HG03354 (cell line): ENCODE results near the gene MIGA2.
"Not testable (repeated sequence)": the region's sequence is repeated elsewhere in the genome, so short reads cannot be mapped to it uniquely, and the experiment has no call there.

Experiments
- ATAC-seq: cut with Tn5 transposase; IDR thresholded peaks from one replicate; pipeline ENCODE4 v1.9.1; 2021; ENCODE audit warnings: mild to moderate bottlenecking; ENCODE audit not compliant: unreplicated experiment, poor library complexity, severe bottlenecking

The MIGA2 gene

DNA sequence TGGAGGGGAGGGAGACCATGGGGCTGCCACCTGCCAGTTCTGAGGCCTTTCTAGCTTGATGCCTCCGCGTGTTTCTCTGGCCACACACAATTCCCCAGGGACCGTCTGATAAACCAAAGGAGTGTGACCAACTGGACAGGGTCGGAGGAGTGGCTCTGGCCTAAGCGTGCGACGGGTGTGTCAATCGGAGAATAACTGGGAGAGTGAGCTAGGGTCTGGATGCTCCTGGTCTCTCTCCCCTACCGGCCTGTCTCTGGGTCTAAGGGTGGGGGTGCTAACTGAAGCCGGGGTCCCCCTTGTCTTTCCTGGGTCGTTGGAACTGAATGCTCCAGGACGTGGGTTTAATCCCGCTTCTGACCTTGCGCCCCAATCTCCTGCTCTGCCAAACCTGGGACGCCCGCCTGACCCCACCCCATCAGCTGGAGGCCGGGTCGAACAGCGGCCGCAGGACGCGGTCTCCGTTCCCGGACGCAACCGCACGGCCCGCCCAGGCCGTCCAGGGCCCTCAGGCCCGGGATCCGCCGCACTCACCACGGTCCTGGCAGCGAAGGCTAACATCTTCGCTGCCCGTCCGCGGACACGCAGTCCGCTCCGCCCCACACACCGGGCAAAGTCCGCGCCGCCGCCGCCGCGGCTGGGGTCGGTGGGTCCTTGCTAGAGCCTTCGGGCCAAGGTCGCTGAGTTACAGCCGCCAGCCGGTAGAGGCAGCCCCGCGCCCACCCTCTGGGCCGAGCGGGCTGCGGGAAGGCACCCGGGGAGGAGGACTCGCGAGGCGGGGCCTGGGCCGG, 73.7 kb downstream of the MIGA2 start:
- peak; percentile 2 for ATAC-seq

- ATAC-seq = peak; percentile 85
Observed at GRCh38 chr9:129110740-129111527, 74.5 kb downstream of the MIGA2 start, which contains the start of the genes CRAT and PTPA. TSS of gene CRAT (minus strand) at chr9:129110793. CDS start at chr9:129110509, 284 bp downstream. TSS of gene PTPA (plus strand) at chr9:129111415. CDS start at chr9:129111601, 186 bp downstream.

DNA sequence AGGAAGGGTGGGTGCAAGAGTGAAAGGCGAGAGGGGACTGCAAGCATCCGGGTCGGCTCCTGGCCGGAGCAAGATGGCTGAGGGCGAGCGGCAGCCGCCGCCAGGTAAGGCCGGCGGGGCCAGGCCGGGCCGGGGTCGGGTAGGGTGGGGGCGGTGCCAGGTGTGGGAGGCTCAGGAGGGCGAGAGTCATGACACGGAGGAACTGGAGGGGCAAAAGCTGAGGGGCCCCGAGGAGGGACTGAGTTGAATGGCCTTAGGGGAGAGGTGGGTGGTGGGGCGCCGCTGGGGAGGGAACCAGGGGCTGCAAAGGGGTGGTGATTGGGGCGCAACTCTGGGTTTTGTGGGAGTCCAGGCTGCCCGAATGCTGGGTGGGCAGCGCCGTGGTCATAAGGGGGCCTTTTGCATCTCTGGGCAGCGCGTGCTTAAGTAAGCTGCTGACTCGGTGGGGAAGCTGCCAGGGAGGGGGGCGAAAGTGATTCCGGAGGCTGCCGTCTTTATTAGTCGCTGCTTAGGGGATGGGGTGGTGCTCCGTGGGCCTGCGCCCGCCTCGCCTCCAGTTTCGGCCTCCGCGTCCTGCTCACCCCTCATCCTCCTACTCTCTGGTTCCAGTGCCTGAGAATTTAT, 75.2 kb downstream of the MIGA2 start:
- peak; percentile 10 for ATAC-seq

DNA sequence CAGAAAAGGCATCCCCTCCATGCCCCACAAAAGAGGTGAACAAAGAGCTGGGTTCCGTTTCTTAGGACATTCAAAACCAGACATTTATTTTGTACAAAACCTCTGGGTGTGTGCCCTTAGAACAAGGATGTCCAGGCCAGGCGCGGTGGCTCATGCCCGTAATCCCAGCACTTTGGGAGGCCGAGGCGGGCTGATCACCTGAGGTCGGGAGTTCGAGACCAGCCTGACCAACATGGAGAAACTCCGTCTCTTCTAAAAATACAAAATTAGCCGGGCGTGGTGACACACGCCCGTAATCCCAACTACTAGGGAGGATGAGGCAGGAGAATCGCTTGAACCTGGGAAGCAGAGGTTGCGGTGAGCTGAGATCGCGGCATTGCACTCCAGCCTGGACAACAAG, 76.1 kb downstream of the MIGA2 start:
- ATAC-seq = not testable (repeated sequence)

DNA sequence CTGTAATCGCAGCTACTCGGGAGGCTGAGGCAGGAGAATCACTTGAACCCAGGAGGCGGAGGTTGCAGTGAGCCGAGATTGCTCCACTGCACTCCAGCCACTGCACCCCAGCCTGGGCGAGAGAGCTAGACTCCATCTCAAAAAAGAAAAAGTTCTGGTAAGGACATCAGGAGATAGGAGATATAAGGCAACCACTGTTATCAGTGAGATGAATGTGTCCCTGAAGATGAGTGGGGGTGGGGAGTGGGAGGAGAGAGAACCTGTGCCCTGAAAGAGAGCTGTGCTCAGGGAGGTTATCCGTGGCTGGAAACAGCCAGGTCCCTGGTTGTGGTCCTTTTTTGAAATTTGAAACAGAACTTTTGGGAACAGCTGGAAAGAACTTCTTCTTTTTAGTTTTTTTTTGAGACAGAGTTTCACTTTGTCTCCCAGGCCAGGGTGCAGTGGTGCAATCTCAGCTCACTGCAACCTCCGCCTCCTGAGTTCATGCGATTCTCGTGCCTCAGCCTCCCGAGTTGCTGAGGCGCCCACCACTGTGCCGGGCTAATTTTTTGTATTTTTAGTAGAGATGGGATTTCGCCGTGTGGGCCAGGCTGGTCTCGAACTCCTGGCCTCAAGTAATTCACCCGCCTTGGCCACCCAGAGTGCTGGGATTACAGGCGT, 77.3 kb downstream of the MIGA2 start:
- no peak for ATAC-seq

DNA sequence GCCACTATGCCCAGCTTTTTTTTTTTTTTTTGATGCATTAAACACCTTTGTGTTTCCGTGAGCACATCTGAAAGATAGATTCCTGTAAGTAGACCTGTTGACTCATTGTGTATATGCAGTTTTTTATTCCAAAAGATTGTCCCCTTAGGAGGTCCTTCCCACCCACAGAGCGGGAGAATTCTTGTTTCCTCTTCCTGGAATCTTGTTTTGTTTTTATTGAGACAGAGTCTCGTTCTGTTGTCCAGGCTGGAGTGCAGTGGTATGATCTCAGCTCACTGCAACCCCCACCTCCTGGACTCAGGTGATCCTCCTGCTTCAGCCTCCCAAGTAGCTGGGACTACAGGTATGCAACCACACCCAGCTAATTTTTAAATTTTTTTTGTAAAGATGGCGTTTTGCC, 82.4 kb downstream of the MIGA2 start:
- no peak for ATAC-seq

DNA sequence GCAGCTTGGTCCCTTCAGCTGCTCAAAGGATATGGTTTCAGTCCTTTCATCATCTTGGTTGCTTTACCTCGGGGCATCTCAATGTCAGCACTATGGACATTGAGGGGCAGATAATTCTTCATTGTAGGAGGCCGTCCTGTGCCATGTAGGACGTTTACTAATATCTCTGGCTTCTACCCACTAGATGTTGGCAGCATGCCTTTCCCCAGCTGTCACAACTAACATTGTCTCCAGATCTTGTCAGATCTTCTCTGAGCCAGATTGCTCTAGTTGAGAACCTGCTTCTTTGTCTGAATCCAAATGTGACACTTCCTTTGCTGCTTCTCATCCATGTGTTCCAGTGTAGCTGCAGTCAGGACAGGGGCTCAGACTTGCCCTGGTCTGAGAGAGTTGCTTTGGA, 85.1 kb downstream of the MIGA2 start:
- ATAC-seq = no peak
